ENCODE data around the gene CASZ1. TPM values are rescaled to one million over a fixed set of nuclear protein-coding genes. Genes with fewer than 3 reads are reported as not detected.

CASZ1 gene
- total RNA-seq, 1 donor from 2014 or later: 9.2 TPM

DNA sequence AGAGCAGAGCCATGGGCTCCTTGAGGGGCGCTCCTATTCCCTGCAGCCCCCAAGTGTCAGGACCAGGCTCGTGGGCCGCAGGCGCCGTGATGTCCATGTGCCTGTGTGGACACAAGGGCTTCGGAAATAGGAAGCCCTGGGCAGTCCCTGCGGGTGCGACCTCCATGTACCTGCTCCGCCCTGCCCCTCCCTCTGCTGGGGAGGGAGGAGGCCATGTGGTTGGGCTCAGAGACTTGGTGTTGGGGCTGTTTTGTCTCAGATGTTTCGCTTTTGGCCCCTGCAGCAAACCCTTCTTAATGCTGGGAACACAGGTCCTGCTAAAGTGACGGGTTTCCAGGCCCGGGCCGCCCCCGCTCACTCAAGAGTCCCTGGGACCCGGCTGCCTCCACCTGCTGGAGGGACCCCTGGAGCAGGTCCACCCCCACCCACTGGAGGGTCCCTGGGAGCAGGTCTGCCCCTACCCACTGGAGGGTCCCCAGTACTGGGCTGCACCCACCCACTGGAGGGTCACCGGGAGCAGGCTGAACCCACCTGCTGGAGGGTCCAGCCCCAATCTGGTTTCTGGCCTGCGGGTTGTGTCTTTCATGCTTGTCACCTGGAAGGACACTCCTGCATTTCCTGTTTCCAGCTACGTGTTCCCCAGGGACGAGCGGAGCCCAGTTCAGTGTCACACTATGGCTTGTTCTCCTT lies 165.2 kb downstream of the CASZ1 start:
- DNase-seq (ENCODE audit: low read depth) (no peak), FAIRE-seq (no peak)
- Histone ChIP-seq H3K27me3 (ENCODE audit: control insufficient read depth, insufficient read depth, low read length) (no peaks in the 10 kb centered on the region), H3K36me3 (ENCODE audit: control insufficient read depth, insufficient read depth, low read length) (peaks cover 2% of the 10 kb centered on the region), H3K4me3 (ENCODE audit: low read depth, low read length) (no peak overlapping the region)
- TF ChIP-seq, protein P1, sequence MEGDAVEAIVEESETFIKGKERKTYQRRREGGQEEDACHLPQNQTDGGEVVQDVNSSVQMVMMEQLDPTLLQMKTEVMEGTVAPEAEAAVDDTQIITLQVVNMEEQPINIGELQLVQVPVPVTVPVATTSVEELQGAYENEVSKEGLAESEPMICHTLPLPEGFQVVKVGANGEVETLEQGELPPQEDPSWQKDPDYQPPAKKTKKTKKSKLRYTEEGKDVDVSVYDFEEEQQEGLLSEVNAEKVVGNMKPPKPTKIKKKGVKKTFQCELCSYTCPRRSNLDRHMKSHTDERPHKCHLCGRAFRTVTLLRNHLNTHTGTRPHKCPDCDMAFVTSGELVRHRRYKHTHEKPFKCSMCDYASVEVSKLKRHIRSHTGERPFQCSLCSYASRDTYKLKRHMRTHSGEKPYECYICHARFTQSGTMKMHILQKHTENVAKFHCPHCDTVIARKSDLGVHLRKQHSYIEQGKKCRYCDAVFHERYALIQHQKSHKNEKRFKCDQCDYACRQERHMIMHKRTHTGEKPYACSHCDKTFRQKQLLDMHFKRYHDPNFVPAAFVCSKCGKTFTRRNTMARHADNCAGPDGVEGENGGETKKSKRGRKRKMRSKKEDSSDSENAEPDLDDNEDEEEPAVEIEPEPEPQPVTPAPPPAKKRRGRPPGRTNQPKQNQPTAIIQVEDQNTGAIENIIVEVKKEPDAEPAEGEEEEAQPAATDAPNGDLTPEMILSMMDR (IDR thresholded peaks at IDR 0.05; ENCODE audit: insufficient read depth, low read length, severe bottlenecking): no peak

- H3K4me3 ChIP-seq (ENCODE audit: low read depth, low read length): no peak overlapping the region
- H3K27me3 ChIP-seq (ENCODE audit: control insufficient read depth, insufficient read depth, low read length): no peaks in the 10 kb centered on the region
- TF ChIP-seq, protein P1 (IDR thresholded peaks at IDR 0.05; ENCODE audit: insufficient read depth, low read length, severe bottlenecking): no peak
- no peak for DNase-seq (ENCODE audit: low read depth)
- FAIRE-seq: no peak
- H3K36me3 ChIP-seq (ENCODE audit: control insufficient read depth, insufficient read depth, low read length): peaks cover 2% of the 10 kb centered on the region
Observed at GRCh38 chr1:10630661-10631120, 165.8 kb downstream of the CASZ1 start.

GRCh38 chr1:10629816-10630571 lies 166.5 kb downstream of the CASZ1 start:
- no peak for DNase-seq (ENCODE audit: low read depth)
- Histone ChIP-seq H3K36me3 (ENCODE audit: control insufficient read depth, insufficient read depth, low read length) (peaks cover 2% of the 10 kb centered on the region), H3K4me3 (ENCODE audit: low read depth, low read length) (no peak overlapping the region), H3K27me3 (ENCODE audit: control insufficient read depth, insufficient read depth, low read length) (no peaks in the 10 kb centered on the region)
- FAIRE-seq: no peak
- TF ChIP-seq, protein P1 (IDR thresholded peaks at IDR 0.05; ENCODE audit: insufficient read depth, low read length, severe bottlenecking): no peak

DNA sequence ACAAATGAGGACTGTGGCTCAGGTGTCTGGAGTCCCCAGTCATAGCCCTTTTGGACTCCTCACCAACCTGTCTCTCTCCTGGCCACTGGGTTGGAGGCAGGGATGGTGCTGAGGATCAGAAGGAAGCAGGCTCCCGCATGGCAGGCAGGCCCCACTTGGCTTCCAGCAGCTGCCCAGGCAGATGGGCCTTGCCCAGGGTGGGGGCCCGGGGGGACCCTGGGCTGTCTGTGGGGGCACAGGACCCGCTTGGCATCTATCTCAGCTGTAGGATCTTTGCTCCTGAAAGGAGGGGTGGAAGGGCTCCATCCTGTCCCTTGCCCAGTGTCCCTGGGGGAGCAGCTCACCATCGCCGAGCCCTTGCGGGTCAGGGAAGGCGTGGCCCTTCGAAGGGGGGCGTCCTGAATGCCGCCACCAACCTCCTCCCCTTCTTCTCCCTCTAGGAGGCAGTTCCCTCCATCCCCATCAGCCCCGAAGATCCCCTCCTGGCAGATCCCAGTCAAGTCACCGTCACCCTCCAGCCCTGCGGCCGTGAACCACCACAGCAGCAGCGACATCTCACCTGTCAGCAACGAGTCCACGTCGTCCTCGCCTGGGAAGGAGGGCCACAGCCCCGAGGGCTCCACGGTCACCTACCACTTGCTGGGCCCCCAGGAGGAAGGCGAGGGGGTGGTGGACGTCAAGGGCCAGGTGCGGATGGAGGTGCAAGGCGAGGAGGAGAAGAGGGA lies 167.2 kb downstream of the CASZ1 start:
- TF ChIP-seq, protein P1 (IDR thresholded peaks at IDR 0.05; ENCODE audit: insufficient read depth, low read length, severe bottlenecking): no peak
- DNase-seq (ENCODE audit: low read depth) (no peak), FAIRE-seq (no peak)
- peaks cover 4% of the 10 kb centered on the region for H3K36me3 ChIP-seq (ENCODE audit: control insufficient read depth, insufficient read depth, low read length)
- H3K27me3 ChIP-seq (ENCODE audit: control insufficient read depth, insufficient read depth, low read length): no peaks in the 10 kb centered on the region
- H3K4me3 ChIP-seq (ENCODE audit: low read depth, low read length): no peak overlapping the region

GRCh38 chr1:10628685-10629084 lies 167.8 kb downstream of the CASZ1 start:
- TF ChIP-seq, protein P1 (IDR thresholded peaks at IDR 0.05; ENCODE audit: insufficient read depth, low read length, severe bottlenecking): no peak
- Histone ChIP-seq H3K27me3 (ENCODE audit: control insufficient read depth, insufficient read depth, low read length) (no peaks in the 10 kb centered on the region), H3K36me3 (ENCODE audit: control insufficient read depth, insufficient read depth, low read length) (peaks cover 7% of the 10 kb centered on the region), H3K4me3 (ENCODE audit: low read depth, low read length) (no peak overlapping the region)
- DNase-seq (ENCODE audit: low read depth) (no peak), FAIRE-seq (peak; percentile 50)

Measured in bronchial epithelial cell (primary cell).